Measurements from ENCODE around the gene RNF212B.
A peak's percentile ranks its signal among the peaks of the same experiment; 100 is the strongest.

The RNF212B gene

GRCh38 chr14:23301288-23301968 lies 63.7 kb downstream of the RNF212B start:
- TF ChIP-seq CTCF (IDR thresholded peaks at IDR 0.05; ENCODE audit: insufficient read depth, low read length, poor library complexity, severe bottlenecking) = peak; percentile 68
- H3K36me3 ChIP-seq (ENCODE audit: control insufficient read depth, insufficient read depth, low read length) = peaks cover 5% of the 10 kb centered on the region
- H3K4me3 ChIP-seq (replicated peaks; ENCODE audit: low read depth, low read length) = peak overlapping the region; percentile 82
- DNase-seq (ENCODE audit: extremely low read depth, insufficient read length) = peak; percentile 100
- no peaks in the 10 kb centered on the region for H3K27me3 ChIP-seq (replicated peaks; ENCODE audit: control insufficient read depth, insufficient read depth, low read length)

- DNase-seq (ENCODE audit: extremely low read depth, insufficient read length) = no peak
- Histone ChIP-seq H3K36me3 (ENCODE audit: control insufficient read depth, insufficient read depth, low read length) (peaks cover 4% of the 10 kb centered on the region), H3K27me3 (replicated peaks; ENCODE audit: control insufficient read depth, insufficient read depth, low read length) (no peaks in the 10 kb centered on the region), H3K4me3 (replicated peaks; ENCODE audit: low read depth, low read length) (peak overlapping the region; percentile 82)
- no peak for TF ChIP-seq CTCF (IDR thresholded peaks at IDR 0.05; ENCODE audit: insufficient read depth, low read length, poor library complexity, severe bottlenecking)
These were observed 64.2 kb downstream of the RNF212B start for GRCh38 chr14:23301969-23302289.

- DNase-seq (ENCODE audit: extremely low read depth, insufficient read length) = peak; percentile 89
- Histone ChIP-seq H3K36me3 (ENCODE audit: control insufficient read depth, insufficient read depth, low read length) (peaks cover 3% of the 10 kb centered on the region), H3K4me3 (replicated peaks; ENCODE audit: low read depth, low read length) (peak within 1 kb of the TSS; percentile 82), H3K27me3 (replicated peaks; ENCODE audit: control insufficient read depth, insufficient read depth, low read length) (no peaks in the 10 kb centered on the region)
- TF ChIP-seq CTCF (IDR thresholded peaks at IDR 0.05; ENCODE audit: insufficient read depth, low read length, poor library complexity, severe bottlenecking) = no peak
These were observed 64.8 kb downstream of the RNF212B start, which contains the start of gene PPP1R3E for GRCh38 chr14:23302290-23303225. TSS of gene PPP1R3E (minus strand) at chr14:23302859. CDS start at chr14:23302576, 283 bp downstream.

GRCh38 chr14:23306412-23307145 lies 68.8 kb downstream of the RNF212B start, which contains the start of gene BCL2L2:
TSS of gene BCL2L2 (plus strand) at chr14:23306833. CDS start at chr14:23307768, 935 bp downstream.
- H3K4me3 ChIP-seq (replicated peaks; ENCODE audit: low read depth, low read length) = peak within 1 kb of the TSS; percentile 95
- no peak for TF ChIP-seq CTCF (IDR thresholded peaks at IDR 0.05; ENCODE audit: insufficient read depth, low read length, poor library complexity, severe bottlenecking)
- peak; percentile 72 for DNase-seq (ENCODE audit: extremely low read depth, insufficient read length)
- H3K27me3 ChIP-seq (replicated peaks; ENCODE audit: control insufficient read depth, insufficient read depth, low read length) = no peaks in the 10 kb centered on the region
- H3K36me3 ChIP-seq (ENCODE audit: control insufficient read depth, insufficient read depth, low read length) = peaks cover 12% of the 10 kb centered on the region

GRCh38 chr14:23307146-23307530 lies 69.4 kb downstream of the RNF212B start:
- Histone ChIP-seq H3K36me3 (ENCODE audit: control insufficient read depth, insufficient read depth, low read length) (peaks cover 12% of the 10 kb centered on the region), H3K4me3 (replicated peaks; ENCODE audit: low read depth, low read length) (peak overlapping the region; percentile 95), H3K27me3 (replicated peaks; ENCODE audit: control insufficient read depth, insufficient read depth, low read length) (no peaks in the 10 kb centered on the region)
- TF ChIP-seq CTCF (IDR thresholded peaks at IDR 0.05; ENCODE audit: insufficient read depth, low read length, poor library complexity, severe bottlenecking) = no peak
- no peak for DNase-seq (ENCODE audit: extremely low read depth, insufficient read length)
